Measurements from ENCODE around the gene BANF2. TPM values are rescaled to one million over a fixed set of nuclear protein-coding genes. Genes with fewer than 3 reads are reported as not detected.
"Not testable (repeated sequence)": the region's sequence is repeated elsewhere in the genome, so short reads cannot be mapped to it uniquely, and the experiment has no call there.

BANF2 gene
- total and polyA plus RNA-seq, 2 of the 13 experiments (the other 11 are each of a cell fraction or from before 2014, with no cell fraction given): 0.35 TPM; not detected in 1

DNA sequence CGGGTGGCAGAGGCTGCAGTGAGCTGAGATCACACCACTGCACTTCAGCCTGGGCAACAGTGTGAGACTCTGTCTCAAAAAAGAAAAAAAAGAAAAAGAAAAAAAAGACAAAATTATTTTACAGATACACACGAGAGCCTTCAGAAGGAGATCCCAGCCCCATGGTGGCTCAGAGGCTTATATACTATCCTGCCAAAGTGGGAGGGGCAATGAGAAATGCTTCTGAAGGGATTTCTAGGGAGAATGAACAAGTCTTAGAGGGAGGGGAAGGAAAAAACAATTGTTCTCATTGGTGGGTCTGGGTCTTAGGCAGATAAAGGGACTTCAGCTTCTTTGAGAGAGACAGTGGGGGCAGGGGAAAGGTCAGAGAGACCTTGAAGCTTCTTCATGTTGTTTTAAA lies 76.8 kb downstream of the BANF2 start:
- no peak for FAIRE-seq
- BruUV-seq (replicated peaks): no TSS peak
- Histone ChIP-seq H3K9ac (ENCODE audit: insufficient read depth, low read depth, low read length) (no peak overlapping the region), H4K20me1 (ENCODE audit: insufficient read depth, low read length) (no peaks in the 10 kb centered on the region), H3K27ac (ENCODE audit: extremely low read length, insufficient read depth, low read length) (no peak overlapping the region), H3K4me2 (ENCODE audit: low read depth, low read length) (no peak overlapping the region), H3K79me2 (ENCODE audit: insufficient read depth, low read length) (no peaks in the 10 kb centered on the region), H3K4me1 (ENCODE audit: insufficient read depth, low read length) (peaks cover 51% of the 10 kb centered on the region), H3K4me3 (replicated peaks in 1 of 3; ENCODE audit: insufficient read depth in 1 of 3, low read depth in 2 of 3, low read length in 3 of 3) (no peak overlapping the region), H3K9me3 (ENCODE audit: low read length) (no peaks in the 10 kb centered on the region), H3K36me3 (replicated peaks in 1 of 2; ENCODE audit: control insufficient read depth in 1 of 2, insufficient read depth in 2 of 2, low read length in 2 of 2) (no peaks in the 10 kb centered on the region), H2AFZ (ENCODE audit: low read length) (no peak overlapping the region), H3K27me3 (ENCODE audit: control insufficient read depth in 1 of 2, insufficient read depth in 2 of 2, low read length in 2 of 2) (no peaks in the 10 kb centered on the region)
- no peak for DNase-seq (ENCODE audit: low spot score)
- WGBS (ENCODE audit: low lambda C conversion rate): 46% methylated on average over 2 of the region's 2 CpGs
- TF ChIP-seq ZNF644 (CRISPR knock-in tag; IDR thresholded peaks at IDR 0.05; ENCODE audit: low read depth) (no peak), MAF1 (CRISPR knock-in tag; IDR thresholded peaks at IDR 0.05; ENCODE audit: borderline replicate concordance) (no peak), RXRA (CRISPR knock-in tag; IDR thresholded peaks at IDR 0.05) (no peak), SOX13 (IDR thresholded peaks at IDR 0.05) (no peak), SOX13 (CRISPR knock-in tag; conservative IDR thresholded peaks at IDR 0.05 in 1 of 2, IDR thresholded peaks at IDR 0.05 in 1 of 2) (no peak), ZBTB7B (CRISPR knock-in tag; IDR thresholded peaks at IDR 0.05) (no peak)
- TF ChIP-seq, protein P1, sequence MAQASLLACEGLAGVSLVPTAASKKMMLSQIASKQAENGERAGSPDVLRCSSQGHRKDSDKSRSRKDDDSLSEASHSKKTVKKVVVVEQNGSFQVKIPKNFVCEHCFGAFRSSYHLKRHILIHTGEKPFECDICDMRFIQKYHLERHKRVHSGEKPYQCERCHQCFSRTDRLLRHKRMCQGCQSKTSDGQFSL (CRISPR knock-in tag; IDR thresholded peaks at IDR 0.05): no peak
- POLR2A ChIA-PET: no interaction called here
- intact Hi-C loops (cut with micrococcal nuclease; ENCODE audit: unreplicated experiment): no loop called here
- no peak for ATAC-seq
- CTCF ChIA-PET (ENCODE audit: low intra/inter-chr PET ratio, low total read pairs): no interaction called here
- in situ Hi-C loops (cut with HindIII; ENCODE audit: extremely low pct_ligation_motif_present, low pct_unique_long_range_greater_than_20kb): no loop called here

DNA sequence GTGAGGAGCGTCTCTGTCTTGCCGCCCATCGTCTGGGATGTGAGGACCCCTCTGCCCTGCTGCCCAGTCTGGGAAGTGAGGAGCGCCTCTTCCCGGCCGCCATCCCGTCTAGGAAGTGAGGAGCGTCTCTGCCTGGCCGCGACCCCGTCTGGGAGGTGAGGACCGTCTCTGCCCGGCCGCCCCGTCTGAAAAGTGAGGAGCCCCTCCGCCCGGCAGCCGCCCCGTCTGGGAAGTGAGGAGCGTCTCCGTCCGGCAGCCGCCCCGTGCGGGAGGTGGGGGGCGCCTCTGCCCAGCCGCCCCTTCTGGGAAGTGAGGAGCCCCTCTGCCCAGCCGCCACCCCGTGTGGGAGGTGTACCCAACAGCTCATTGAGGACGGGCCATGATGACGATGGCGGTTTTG lies 79.2 kb downstream of the BANF2 start:
- DNase-seq (ENCODE audit: low spot score); BruUV-seq (replicated peaks); FAIRE-seq; CTCF ChIA-PET (ENCODE audit: low intra/inter-chr PET ratio, low total read pairs); H3K27ac ChIP-seq (ENCODE audit: extremely low read length, insufficient read depth, low read length); H3K36me3 ChIP-seq (replicated peaks in 1 of 2; ENCODE audit: control insufficient read depth in 1 of 2, insufficient read depth in 2 of 2, low read length in 2 of 2); H3K9me3 ChIP-seq (ENCODE audit: low read length); H3K9ac ChIP-seq (ENCODE audit: insufficient read depth, low read depth, low read length); POLR2A ChIA-PET; intact Hi-C loops (cut with micrococcal nuclease; ENCODE audit: unreplicated experiment); H3K4me3 ChIP-seq (replicated peaks in 1 of 3; ENCODE audit: insufficient read depth in 1 of 3, low read depth in 2 of 3, low read length in 3 of 3); H2AFZ ChIP-seq (ENCODE audit: low read length); H3K79me2 ChIP-seq (ENCODE audit: insufficient read depth, low read length); H4K20me1 ChIP-seq (ENCODE audit: insufficient read depth, low read length); ATAC-seq; H3K4me2 ChIP-seq (ENCODE audit: low read depth, low read length); H3K27me3 ChIP-seq (ENCODE audit: control insufficient read depth in 1 of 2, insufficient read depth in 2 of 2, low read length in 2 of 2); in situ Hi-C loops (cut with HindIII; ENCODE audit: extremely low pct_ligation_motif_present, low pct_unique_long_range_greater_than_20kb): not testable (repeated sequence)
- H3K4me1 ChIP-seq (ENCODE audit: insufficient read depth, low read length): peaks cover 43% of the 10 kb centered on the region
- 95% methylated on average over 32 of the region's 32 CpGs for WGBS (ENCODE audit: low lambda C conversion rate)

Measured in HepG2 (cell line).